ENCODE data around the gene TRIM46. TPM values are rescaled to one million over a fixed set of nuclear protein-coding genes. Genes with fewer than 3 reads are reported as not detected.

TRIM46 gene
- polyA plus RNA-seq, 2 of the 4 experiments (the other 2 are of a cell fraction) = 1.1 to 2.8 TPM

DNA sequence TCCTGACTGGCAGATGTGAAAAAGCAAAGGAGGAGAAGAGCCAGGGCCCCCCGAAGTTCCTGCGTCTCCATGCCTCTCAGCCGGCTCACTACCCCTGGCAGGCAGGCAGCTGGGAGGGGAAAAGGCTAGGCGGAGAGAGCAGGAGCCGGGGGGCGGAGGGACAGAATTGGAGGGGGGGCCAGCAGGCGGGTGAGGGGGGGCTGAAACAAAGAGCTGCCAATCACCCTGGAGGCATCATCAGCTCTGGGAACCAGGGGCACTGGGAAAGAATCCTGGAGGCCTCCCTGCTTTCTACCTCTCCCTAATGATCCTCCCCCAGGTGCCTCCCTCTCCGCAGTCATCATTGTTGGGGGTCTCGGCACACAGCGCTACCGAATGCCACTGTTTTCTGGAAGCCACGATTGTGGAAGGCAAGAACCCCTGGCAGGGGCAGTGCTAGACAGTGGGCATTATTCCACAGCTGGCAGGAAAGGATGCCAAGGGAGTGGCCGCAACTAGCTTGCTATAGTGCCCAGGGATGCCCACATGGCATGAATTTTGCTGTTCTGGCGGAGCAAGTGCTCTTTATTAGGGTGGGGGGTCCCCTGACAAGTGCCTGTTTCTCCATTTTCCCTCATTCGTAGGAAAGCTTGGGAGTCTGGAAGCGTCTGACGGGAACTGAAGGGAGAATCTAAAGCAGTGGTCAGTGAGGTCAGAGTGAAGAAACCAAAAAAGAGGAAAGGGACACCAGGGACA, 34.3 kb downstream of the TRIM46 start, which contains the start of gene THBS3:
Gene THBS3, minus strand, starts transcription at position 92 of the 735 bp plus-strand sequence. Its CDS starts 21 bp downstream, at position 71.
- CTCF ChIA-PET = interaction anchor here (0.7 to 11.7 kb wide), 17 partner anchors 12 to 1550 kb away, joined by 3 to 102 read pairs (median 7); partner anchors contain the start of genes KRTCAP2 and SNAPIN
- Histone ChIP-seq H3K4me1 (peaks cover 23% of the 10 kb centered on the region), H3K9me3 (no peaks in the 10 kb centered on the region), H3K27ac (peak within 1 kb of the TSS; percentile 97 to 99), H3K4me2 (peak within 1 kb of the TSS; percentile 98), H3K4me3 (peak within 1 kb of the TSS; percentile 90)
- POLR2A ChIA-PET = interaction anchor here (1.4 to 3.2 kb wide), 5 partner anchors 14 to 43 kb away, joined by 4 to 40 read pairs (median 8); partner anchors contain the start of gene KRTCAP2
- no peak for DNase-seq (ENCODE audit: low read depth in 1 of 2, low spot score in 1 of 2)
- no peak for TF ChIP-seq EHF (CRISPR knock-in tag; IDR thresholded peaks at IDR 0.05)
- no peak for TF ChIP-seq RNF2 (IDR thresholded peaks at IDR 0.05; ENCODE audit: borderline replicate concordance, low read depth)
- TF ChIP-seq ZSCAN20 (CRISPR knock-in tag; IDR thresholded peaks at IDR 0.05) = no peak
- no peak for TF ChIP-seq GATA3 (IDR thresholded peaks at IDR 0.05; ENCODE audit: borderline replicate concordance)
- TF ChIP-seq BHLHE40 (IDR thresholded peaks at IDR 0.05; ENCODE audit: low read depth, low read length) = no peak
- no peak for TF ChIP-seq FOXS1 (CRISPR knock-in tag; IDR thresholded peaks at IDR 0.05)
- no peak for TF ChIP-seq MAFK (IDR thresholded peaks at IDR 0.05; ENCODE audit: partially characterized antibody)
- no peak for TF ChIP-seq ESRRA (IDR thresholded peaks at IDR 0.05; ENCODE audit: borderline replicate concordance, low read length)
- no peak for TF ChIP-seq FOSL2 (IDR thresholded peaks at IDR 0.05)
- TF ChIP-seq FOSL2 (CRISPR knock-in tag; IDR thresholded peaks at IDR 0.05) = no peak
- no peak for TF ChIP-seq RCOR1 (IDR thresholded peaks at IDR 0.05; ENCODE audit: low read depth, low read length)
- TF ChIP-seq HOXB5 (CRISPR knock-in tag; IDR thresholded peaks at IDR 0.05) = no peak
- TF ChIP-seq TP53 (CRISPR knock-in tag; IDR thresholded peaks at IDR 0.05) = no peak
- TF ChIP-seq, protein P1, sequence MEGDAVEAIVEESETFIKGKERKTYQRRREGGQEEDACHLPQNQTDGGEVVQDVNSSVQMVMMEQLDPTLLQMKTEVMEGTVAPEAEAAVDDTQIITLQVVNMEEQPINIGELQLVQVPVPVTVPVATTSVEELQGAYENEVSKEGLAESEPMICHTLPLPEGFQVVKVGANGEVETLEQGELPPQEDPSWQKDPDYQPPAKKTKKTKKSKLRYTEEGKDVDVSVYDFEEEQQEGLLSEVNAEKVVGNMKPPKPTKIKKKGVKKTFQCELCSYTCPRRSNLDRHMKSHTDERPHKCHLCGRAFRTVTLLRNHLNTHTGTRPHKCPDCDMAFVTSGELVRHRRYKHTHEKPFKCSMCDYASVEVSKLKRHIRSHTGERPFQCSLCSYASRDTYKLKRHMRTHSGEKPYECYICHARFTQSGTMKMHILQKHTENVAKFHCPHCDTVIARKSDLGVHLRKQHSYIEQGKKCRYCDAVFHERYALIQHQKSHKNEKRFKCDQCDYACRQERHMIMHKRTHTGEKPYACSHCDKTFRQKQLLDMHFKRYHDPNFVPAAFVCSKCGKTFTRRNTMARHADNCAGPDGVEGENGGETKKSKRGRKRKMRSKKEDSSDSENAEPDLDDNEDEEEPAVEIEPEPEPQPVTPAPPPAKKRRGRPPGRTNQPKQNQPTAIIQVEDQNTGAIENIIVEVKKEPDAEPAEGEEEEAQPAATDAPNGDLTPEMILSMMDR (IDR thresholded peaks at IDR 0.05) = no peak
- TF ChIP-seq POLR2A (IDR thresholded peaks at IDR 0.05; ENCODE audit: low read length) = no peak
- TF ChIP-seq JUNB (IDR thresholded peaks at IDR 0.05) = no peak
- no peak for FAIRE-seq
- WGBS (ENCODE audit: missing lambda C conversion rate) = 54% methylated on average over 17 of the region's 17 CpGs
- ATAC-seq = peak; percentile 2 to 11; a peak in 3 of 6 replicates

DNA sequence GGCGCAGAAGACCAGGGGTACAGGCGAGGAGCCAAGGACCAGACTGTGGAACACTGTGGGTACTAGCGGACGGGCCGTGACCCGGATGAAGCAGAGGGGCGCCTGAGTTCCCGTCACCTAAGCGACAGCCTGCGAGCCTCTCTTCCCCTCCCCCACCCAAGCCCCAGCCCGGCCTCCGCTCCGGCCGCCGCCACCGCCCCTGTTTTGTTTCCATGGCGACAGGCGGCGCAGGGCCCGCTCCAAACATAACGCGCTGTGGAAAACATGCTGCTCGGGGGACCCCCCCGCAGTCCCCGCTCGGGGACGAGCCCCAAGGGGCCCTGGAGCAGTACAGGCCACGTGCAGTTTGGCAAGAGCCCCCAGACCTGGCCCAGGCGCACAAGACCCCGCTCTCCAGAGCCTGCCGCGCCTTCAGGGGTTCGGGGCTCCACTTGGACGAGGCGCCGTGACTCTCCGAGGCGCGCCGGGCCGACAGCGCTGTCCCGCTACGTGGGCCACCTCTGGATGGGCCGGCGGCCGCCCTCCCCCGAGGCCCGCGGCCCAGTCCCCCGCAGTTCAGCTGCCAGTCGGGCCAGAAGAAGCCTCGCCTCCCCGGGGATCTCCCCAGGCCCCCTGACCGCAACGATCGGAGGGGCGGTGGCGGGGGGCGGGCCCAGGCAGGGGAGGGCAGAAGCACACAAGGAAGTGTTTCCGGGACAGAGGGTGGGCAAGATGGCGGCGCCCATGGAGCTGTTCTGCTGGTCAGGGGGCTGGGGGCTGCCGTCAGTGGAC, 35.1 kb downstream of the TRIM46 start, which contains the start of gene MTX1:
Gene MTX1, plus strand, starts transcription at position 155 of the 771 bp plus-strand sequence. Its CDS starts 110 bp downstream, at position 265.
- H3K4me2 ChIP-seq = peak within 1 kb of the TSS; percentile 98
- peak within 1 kb of the TSS; percentile 90 for H3K4me3 ChIP-seq
- peaks cover 23% of the 10 kb centered on the region for H3K4me1 ChIP-seq
- FAIRE-seq (no peak), ATAC-seq (peak; percentile 75 to 87), DNase-seq (ENCODE audit: low read depth in 1 of 2, low spot score in 1 of 2) (peak; percentile 76 to 84)
- ChIA-PET POLR2A (interaction anchor here (1.0 to 3.2 kb wide), 4 partner anchors 15 to 42 kb away, joined by 4 to 40 read pairs (median 7); no protein-coding TSS in a partner anchor), CTCF (interaction anchor here (0.9 to 11.7 kb wide), 9 partner anchors 11 to 384 kb away, joined by 3 to 102 read pairs (median 14); partner anchors contain the start of gene KRTCAP2)
- 3% methylated on average over 6 of the region's 64 CpGs for WGBS (ENCODE audit: missing lambda C conversion rate)
- no peaks in the 10 kb centered on the region for H3K9me3 ChIP-seq
- H3K27ac ChIP-seq = peak within 1 kb of the TSS; percentile 97 to 99
- TF ChIP-seq CHD4 (IDR thresholded peaks at IDR 0.05; ENCODE audit: borderline replicate concordance) = no peak
- TF ChIP-seq BHLHE40 (IDR thresholded peaks at IDR 0.05; ENCODE audit: low read depth, low read length) = no peak
- TF ChIP-seq PHF8 (IDR thresholded peaks at IDR 0.05; ENCODE audit: borderline replicate concordance, low read depth) = peak; percentile 73; the same call in 1 of the 2 replicates
- TF ChIP-seq, protein P2, sequence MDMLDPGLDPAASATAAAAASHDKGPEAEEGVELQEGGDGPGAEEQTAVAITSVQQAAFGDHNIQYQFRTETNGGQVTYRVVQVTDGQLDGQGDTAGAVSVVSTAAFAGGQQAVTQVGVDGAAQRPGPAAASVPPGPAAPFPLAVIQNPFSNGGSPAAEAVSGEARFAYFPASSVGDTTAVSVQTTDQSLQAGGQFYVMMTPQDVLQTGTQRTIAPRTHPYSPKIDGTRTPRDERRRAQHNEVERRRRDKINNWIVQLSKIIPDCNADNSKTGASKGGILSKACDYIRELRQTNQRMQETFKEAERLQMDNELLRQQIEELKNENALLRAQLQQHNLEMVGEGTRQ (IDR thresholded peaks at IDR 0.05) = no peak
- 0 out of 2 replicates have a peak, but pooled peaks have one; percentile 71 for TF ChIP-seq HOXB5 (CRISPR knock-in tag; IDR thresholded peaks at IDR 0.05)
- no peak for TF ChIP-seq SREBF2 (IDR thresholded peaks at IDR 0.05)
- TF ChIP-seq NR3C1 (IDR thresholded peaks at IDR 0.05) = no peak
- no peak for TF ChIP-seq TP53 (CRISPR knock-in tag; IDR thresholded peaks at IDR 0.05)
- TF ChIP-seq, protein P3, sequence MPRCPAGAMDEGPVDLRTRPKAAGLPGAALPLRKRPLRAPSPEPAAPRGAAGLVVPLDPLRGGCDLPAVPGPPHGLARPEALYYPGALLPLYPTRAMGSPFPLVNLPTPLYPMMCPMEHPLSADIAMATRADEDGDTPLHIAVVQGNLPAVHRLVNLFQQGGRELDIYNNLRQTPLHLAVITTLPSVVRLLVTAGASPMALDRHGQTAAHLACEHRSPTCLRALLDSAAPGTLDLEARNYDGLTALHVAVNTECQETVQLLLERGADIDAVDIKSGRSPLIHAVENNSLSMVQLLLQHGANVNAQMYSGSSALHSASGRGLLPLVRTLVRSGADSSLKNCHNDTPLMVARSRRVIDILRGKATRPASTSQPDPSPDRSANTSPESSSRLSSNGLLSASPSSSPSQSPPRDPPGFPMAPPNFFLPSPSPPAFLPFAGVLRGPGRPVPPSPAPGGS (IDR thresholded peaks at IDR 0.05) = peak; percentile 62; the same call in 1 of the 3 replicates
- peak; percentile 52 for TF ChIP-seq POLR2A (IDR thresholded peaks at IDR 0.05; ENCODE audit: low read length)
- TF ChIP-seq, protein P4, sequence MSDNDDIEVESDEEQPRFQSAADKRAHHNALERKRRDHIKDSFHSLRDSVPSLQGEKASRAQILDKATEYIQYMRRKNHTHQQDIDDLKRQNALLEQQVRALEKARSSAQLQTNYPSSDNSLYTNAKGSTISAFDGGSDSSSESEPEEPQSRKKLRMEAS (IDR thresholded peaks at IDR 0.05) = peak; percentile 59
- TF ChIP-seq ZNF302 (CRISPR knock-in tag; IDR thresholded peaks at IDR 0.05) = no peak
- no peak for TF ChIP-seq KDM1A (IDR thresholded peaks at IDR 0.05; ENCODE audit: low read depth)
- TF ChIP-seq JUNB (IDR thresholded peaks at IDR 0.05) = no peak
- 0 out of 2 replicates have a peak, but pooled peaks have one; percentile 12 for TF ChIP-seq TFCP2L1 (CRISPR knock-in tag; IDR thresholded peaks at IDR 0.05)
- TF ChIP-seq, protein P1 (IDR thresholded peaks at IDR 0.05) = no peak
- TF ChIP-seq FOSL2 (IDR thresholded peaks at IDR 0.05) = no peak
- TF ChIP-seq FOSL2 (CRISPR knock-in tag; IDR thresholded peaks at IDR 0.05) = no peak
- TF ChIP-seq, protein P5, sequence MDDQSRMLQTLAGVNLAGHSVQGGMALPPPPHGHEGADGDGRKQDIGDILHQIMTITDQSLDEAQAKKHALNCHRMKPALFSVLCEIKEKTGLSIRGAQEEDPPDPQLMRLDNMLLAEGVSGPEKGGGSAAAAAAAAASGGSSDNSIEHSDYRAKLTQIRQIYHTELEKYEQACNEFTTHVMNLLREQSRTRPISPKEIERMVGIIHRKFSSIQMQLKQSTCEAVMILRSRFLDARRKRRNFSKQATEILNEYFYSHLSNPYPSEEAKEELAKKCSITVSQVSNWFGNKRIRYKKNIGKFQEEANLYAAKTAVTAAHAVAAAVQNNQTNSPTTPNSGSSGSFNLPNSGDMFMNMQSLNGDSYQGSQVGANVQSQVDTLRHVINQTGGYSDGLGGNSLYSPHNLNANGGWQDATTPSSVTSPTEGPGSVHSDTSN (IDR thresholded peaks at IDR 0.05) = no peak
